Panc1 (cell line): Measurements from ENCODE around the gene ADCY1. TPM values are rescaled to one million over a fixed set of nuclear protein-coding genes. Genes with fewer than 3 reads are reported as not detected.

ENCODE experiments used
- ATAC-seq: fragments of 200-7000 bp; cut with Tn5 transposase; 2 replicates; pipeline ENCODE4 v1.9.1; 2020; ENCODE audit warnings: mild to moderate bottlenecking, moderate library complexity
- BruUV-seq: library from RNA; stranded (reverse); fragments of 400-500 nt; replicated peaks from 2 replicates; lab custom pipeline; 2021; lab: Mats Ljungman, UMichigan
- CTCF ChIA-PET: fragments of 300-600 bp; sonication (Branson Sonifier 250); formaldehyde crosslinking; loops from one replicate; lab custom pipeline; 2022; ENCODE audit warnings: antibody characterized with exemption; lab: Charles Lee
- POLR2A ChIA-PET: fragments of 300-600 bp; sonication (Branson Sonifier 250); formaldehyde crosslinking; loops from one replicate; lab custom pipeline; 2022; ENCODE audit warnings: antibody characterized with exemption; lab: Charles Lee
- DNase-seq: peaks from one replicate; pipeline ENCODE4 v3.0.0-alpha.2; 2010; ENCODE audit warnings: low read depth, low spot score
- H3K27ac ChIP-seq: 2 replicates; pipeline ENCODE4 v1.5.1; 2011; ENCODE audit warnings: mild to moderate bottlenecking, low read length, inconsistent platforms
- H3K27me3 ChIP-seq: fragments of 200-500 bp; sonication (Bioruptor generic); 2 replicates; pipeline ENCODE4 v1.6.0; 2014; ENCODE audit warnings: low read length, inconsistent platforms; ENCODE audit not compliant: control insufficient read depth, insufficient read depth
- H3K36me3 ChIP-seq: fragments of 200-500 bp; sonication (Bioruptor generic); 2 replicates; pipeline ENCODE4 v1.5.1; 2014; ENCODE audit warnings: inconsistent platforms, mild to moderate bottlenecking, low read length, moderate library complexity; ENCODE audit not compliant: control insufficient read depth, insufficient read depth
- H3K4me1 ChIP-seq: 2 replicates; pipeline ENCODE4 v1.5.1; 2011; ENCODE audit warnings: inconsistent platforms, mild to moderate bottlenecking, low read length, moderate library complexity; ENCODE audit not compliant: control insufficient read depth, insufficient read depth
- H3K4me3 ChIP-seq, 2 experiments: 2 replicates each; pipeline ENCODE4 v1.5.1; 2011 to 2012; ENCODE audit warnings: low read depth in 2 of 2, low read length in 2 of 2, mild to moderate bottlenecking in 2 of 2, inconsistent platforms in 1 of 2, moderate library complexity in 1 of 2
- H3K9me3 ChIP-seq: fragments of 200-500 bp; sonication (Bioruptor generic); 2 replicates; pipeline ENCODE4 v1.5.1; 2014; ENCODE audit warnings: low read depth, mild to moderate bottlenecking, inconsistent platforms, low read length, moderate library complexity; ENCODE audit not compliant: control insufficient read depth, insufficient read depth
- CTCF ChIP-seq: fragments of 450-650 bp; IDR thresholded peaks from 2 replicates; pipeline ENCODE4 v1.5.1; 2017; ENCODE audit warnings: mild to moderate bottlenecking
- POLR2AphosphoS5 ChIP-seq: IDR thresholded peaks from 2 replicates; pipeline ENCODE4 v1.6.1; 2012; ENCODE audit warnings: mild to moderate bottlenecking, low read depth, low read length, moderate library complexity
- REST ChIP-seq, 2 experiments: IDR thresholded peaks; 2 replicates each; pipeline ENCODE4 v1.6.1; 2011 to 2012; ENCODE audit warnings: low read depth in 2 of 2, control low read depth in 1 of 2, low read length in 1 of 2, mild to moderate bottlenecking in 1 of 2, moderate library complexity in 1 of 2; ENCODE audit not compliant: insufficient read depth in 1 of 2
- SIN3A ChIP-seq: IDR thresholded peaks from 2 replicates; pipeline ENCODE4 v1.6.1; 2012; ENCODE audit warnings: low read depth, mild to moderate bottlenecking, low read length, moderate library complexity, borderline replicate concordance; ENCODE audit not compliant: insufficient read depth
- TCF7L2 ChIP-seq: IDR thresholded peaks from 2 replicates; pipeline ENCODE4 v1.6.1; 2011; ENCODE audit warnings: mild to moderate bottlenecking, low read depth, low read length, inconsistent platforms
- in situ Hi-C: cut with HindIII; loops from 2 replicates; pipeline ENCODE4 v1.10.0; 2016; ENCODE audit warnings: low sequenced_read_pairs, low pct_unique_long_range_greater_than_20kb
- intact Hi-C: fragments of 100-400 bp; cut with micrococcal nuclease; formaldehyde crosslinking; loops from one replicate; pipeline ENCODE4 v1.10.0; 2022; ENCODE audit not compliant: unreplicated experiment
- total RNA-seq: library from RNA; stranded (reverse); gene quantifications from one replicate; pipeline ENCODE4 v1.2.1, GENCODE V29; 2021; ENCODE audit not compliant: unreplicated experiment

Gene ADCY1
- total RNA-seq, 1 experiment from 2014 or later: 2.1 TPM

GRCh38 chr7:45610660-45611299 lies 36.6 kb downstream of the ADCY1 start:
- H3K36me3 ChIP-seq: no peaks in the 10 kb centered on the region
- intact Hi-C loops: no loop called here
- POLR2A ChIA-PET: no interaction called here
- H3K27me3 ChIP-seq: no peaks in the 10 kb centered on the region
- no TSS peak for BruUV-seq
- H3K27ac ChIP-seq: no peak overlapping the region
- DNase-seq (no peak), ATAC-seq (no peak)
- no peak for TF ChIP-seq POLR2AphosphoS5
- no peak for TF ChIP-seq CTCF
- no peak for TF ChIP-seq REST (IDR thresholded peaks at IDR 0.05; ENCODE audit: insufficient read depth in 1 of 2, low read depth in 2 of 2, low read length in 1 of 2)
- TF ChIP-seq TCF7L2: no peak
- no peak for TF ChIP-seq SIN3A
- no peaks in the 10 kb centered on the region for H3K9me3 ChIP-seq
- no peak overlapping the region for H3K4me3 ChIP-seq
- CTCF ChIA-PET: no interaction called here
- in situ Hi-C loops: no loop called here
- no peaks in the 10 kb centered on the region for H3K4me1 ChIP-seq

GRCh38 chr7:45617166-45617565 lies 43.0 kb downstream of the ADCY1 start:
- ChIA-PET CTCF (no interaction called here), POLR2A (no interaction called here)
- in situ Hi-C loops: no loop called here
- Histone ChIP-seq H3K36me3 (no peaks in the 10 kb centered on the region), H3K9me3 (no peaks in the 10 kb centered on the region), H3K4me1 (no peaks in the 10 kb centered on the region), H3K27me3 (no peaks in the 10 kb centered on the region), H3K27ac (no peak overlapping the region), H3K4me3 (no peak overlapping the region)
- intact Hi-C loops: no loop called here
- ATAC-seq (no peak), DNase-seq (no peak)
- TF ChIP-seq SIN3A: no peak
- TF ChIP-seq CTCF: no peak
- no peak for TF ChIP-seq REST (IDR thresholded peaks at IDR 0.05; ENCODE audit: insufficient read depth in 1 of 2, low read depth in 2 of 2, low read length in 1 of 2)
- TF ChIP-seq POLR2AphosphoS5: no peak
- TF ChIP-seq TCF7L2: no peak
- BruUV-seq: no TSS peak
